ENCODE measurements around the gene EIF2AK3.

- TF ChIP-seq, protein P1, sequence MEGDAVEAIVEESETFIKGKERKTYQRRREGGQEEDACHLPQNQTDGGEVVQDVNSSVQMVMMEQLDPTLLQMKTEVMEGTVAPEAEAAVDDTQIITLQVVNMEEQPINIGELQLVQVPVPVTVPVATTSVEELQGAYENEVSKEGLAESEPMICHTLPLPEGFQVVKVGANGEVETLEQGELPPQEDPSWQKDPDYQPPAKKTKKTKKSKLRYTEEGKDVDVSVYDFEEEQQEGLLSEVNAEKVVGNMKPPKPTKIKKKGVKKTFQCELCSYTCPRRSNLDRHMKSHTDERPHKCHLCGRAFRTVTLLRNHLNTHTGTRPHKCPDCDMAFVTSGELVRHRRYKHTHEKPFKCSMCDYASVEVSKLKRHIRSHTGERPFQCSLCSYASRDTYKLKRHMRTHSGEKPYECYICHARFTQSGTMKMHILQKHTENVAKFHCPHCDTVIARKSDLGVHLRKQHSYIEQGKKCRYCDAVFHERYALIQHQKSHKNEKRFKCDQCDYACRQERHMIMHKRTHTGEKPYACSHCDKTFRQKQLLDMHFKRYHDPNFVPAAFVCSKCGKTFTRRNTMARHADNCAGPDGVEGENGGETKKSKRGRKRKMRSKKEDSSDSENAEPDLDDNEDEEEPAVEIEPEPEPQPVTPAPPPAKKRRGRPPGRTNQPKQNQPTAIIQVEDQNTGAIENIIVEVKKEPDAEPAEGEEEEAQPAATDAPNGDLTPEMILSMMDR (IDR thresholded peaks at IDR 0.05), result no peak
- no peak for TF ChIP-seq POLR2AphosphoS5 (IDR thresholded peaks at IDR 0.05)
Observed at GRCh38 chr2:88636026-88636425, 8.8 kb upstream of the EIF2AK3 start.

All from sigmoid colon (tissue), 4 donors.